IMR-90 (cell line): ENCODE results near the gene KLHL13. TPM values are rescaled to one million over a fixed set of nuclear protein-coding genes. Genes with fewer than 3 reads are reported as not detected.
A peak's percentile ranks its signal among the peaks of the same experiment; 100 is the strongest.

Source experiments
- ATAC-seq: fragments of 200-7000 bp; cut with Tn5 transposase; 2 replicates; pipeline ENCODE4 v1.9.1; 2020; ENCODE audit warnings: low read depth, mild to moderate bottlenecking, moderate library complexity
- BruUV-seq: library from RNA; stranded (reverse); fragments of 400-500 nt; replicated peaks from 2 replicates; lab custom pipeline; 2021; lab: Mats Ljungman, UMichigan
- CTCF ChIA-PET: fragments of 300-600 bp; formaldehyde crosslinking; extraction: SDS; loops from one replicate; lab custom pipeline; 2021; ENCODE audit warnings: antibody characterized with exemption; lab: Yijun Ruan, JAX
- POLR2A ChIA-PET: fragments of 300-600 bp; sonication (Branson Sonifier 250); formaldehyde crosslinking; loops from one replicate; lab custom pipeline; 2022; ENCODE audit warnings: antibody characterized with exemption; ENCODE audit not compliant: unreplicated experiment; lab: Charles Lee
- DNase-seq: peaks from one replicate; pipeline ENCODE4 v3.0.0; 2013
- H2AFZ ChIP-seq: replicated peaks from 2 replicates; pipeline ENCODE3; 2013; ENCODE audit warnings: low read length, mild to moderate bottlenecking; ENCODE audit not compliant: poor library complexity
- H2AK5ac ChIP-seq: 2 replicates; pipeline ENCODE4 v1.6.1; 2013; ENCODE audit warnings: low read depth, low read length, inconsistent platforms
- H2AK9ac ChIP-seq: replicated peaks from 2 replicates; pipeline ENCODE3; 2013; ENCODE audit warnings: mild to moderate bottlenecking, low read depth, low read length, moderate library complexity; ENCODE audit not compliant: poor library complexity
- H2BK120ac ChIP-seq: 2 replicates; pipeline ENCODE4 v1.6.1; 2013; ENCODE audit warnings: low read depth, low read length, inconsistent platforms
- H2BK15ac ChIP-seq: 3 replicates; pipeline ENCODE4 v1.6.1; 2013; ENCODE audit warnings: low read depth, low read length, inconsistent platforms
- H2BK20ac ChIP-seq: 2 replicates; pipeline ENCODE4 v1.6.1; 2013; ENCODE audit warnings: low read depth, mild to moderate bottlenecking, inconsistent platforms, low read length, moderate library complexity
- H2BK5ac ChIP-seq: 2 replicates; pipeline ENCODE4 v1.6.1; 2013; ENCODE audit warnings: mild to moderate bottlenecking, low read depth, low read length, inconsistent platforms; ENCODE audit not compliant: poor library complexity, severe bottlenecking
- H3K14ac ChIP-seq: replicated peaks from 2 replicates; pipeline ENCODE4 v1.6.1; 2013; ENCODE audit warnings: low read depth, low read length, inconsistent platforms
- H3K18ac ChIP-seq: 2 replicates; pipeline ENCODE4 v1.6.1; 2013; ENCODE audit warnings: low read depth, low read length, control low read depth
- H3K23ac ChIP-seq: 2 replicates; pipeline ENCODE4 v1.6.1; 2013; ENCODE audit warnings: low read depth, low read length, inconsistent platforms
- H3K27ac ChIP-seq: 2 replicates; pipeline ENCODE4 v1.5.1; 2013; ENCODE audit warnings: mild to moderate bottlenecking, control low read depth, low read length; ENCODE audit not compliant: insufficient read depth
- H3K27me3 ChIP-seq: 2 replicates; pipeline ENCODE4 v1.6.1; 2013; ENCODE audit warnings: low read length; ENCODE audit not compliant: control insufficient read depth, insufficient read depth
- H3K36me3 ChIP-seq: 2 replicates; pipeline ENCODE4 v1.6.1; 2013; ENCODE audit warnings: low read length, mixed read lengths; ENCODE audit not compliant: control insufficient read depth, insufficient read depth
- H3K4ac ChIP-seq: 2 replicates; pipeline ENCODE4 v1.6.1; 2013; ENCODE audit warnings: low read depth, low read length, inconsistent platforms
- H3K4me1 ChIP-seq: 2 replicates; pipeline ENCODE4 v1.6.1; 2013; ENCODE audit warnings: low read length, mixed read lengths; ENCODE audit not compliant: control insufficient read depth, insufficient read depth
- H3K4me2 ChIP-seq: 2 replicates; pipeline ENCODE4 v1.6.1; 2013; ENCODE audit warnings: low read depth, mild to moderate bottlenecking, control low read depth, low read length, moderate library complexity
- H3K4me3 ChIP-seq: 2 replicates; pipeline ENCODE4 v1.5.1; 2013; ENCODE audit warnings: low read depth, mild to moderate bottlenecking, control low read depth, low read length, moderate library complexity; ENCODE audit not compliant: insufficient read depth
- H3K56ac ChIP-seq: 2 replicates; pipeline ENCODE4 v1.6.1; 2013; ENCODE audit warnings: low read length, inconsistent platforms; ENCODE audit not compliant: insufficient read depth; ENCODE audit errors: extremely low read depth
- H3K79me1 ChIP-seq, 2 experiments: 2 replicates each; pipeline ENCODE4 v1.6.1; 2013; ENCODE audit warnings: low read length in 2 of 2, inconsistent platforms in 1 of 2, low read depth in 1 of 2
- H3K9ac ChIP-seq: 2 replicates; pipeline ENCODE4 v1.6.1; 2013; ENCODE audit warnings: low read depth, low read length, control low read depth
- H3K9me1 ChIP-seq: 2 replicates; pipeline ENCODE4 v1.6.1; 2013; ENCODE audit warnings: low read length, inconsistent platforms; ENCODE audit not compliant: insufficient read depth
- H3K9me3 ChIP-seq: 2 replicates; pipeline ENCODE4 v1.6.1; 2013; ENCODE audit warnings: low read length; ENCODE audit not compliant: control insufficient read depth, insufficient read depth
- H4K20me1 ChIP-seq: 2 replicates; pipeline ENCODE4 v1.6.1; 2013; ENCODE audit warnings: low read length, inconsistent platforms; ENCODE audit not compliant: insufficient read depth
- H4K5ac ChIP-seq: 2 replicates; pipeline ENCODE4 v1.6.1; 2013; ENCODE audit warnings: mild to moderate bottlenecking, low read depth, low read length, control low read depth
- H4K8ac ChIP-seq, 2 experiments: 2 replicates each; pipeline ENCODE4 v1.6.1; 2013; ENCODE audit warnings: low read depth in 2 of 2, low read length in 2 of 2, control low read depth in 1 of 2, inconsistent platforms in 1 of 2
- H4K91ac ChIP-seq: 2 replicates; pipeline ENCODE4 v1.6.1; 2013; ENCODE audit warnings: low read depth, low read length, inconsistent platforms; ENCODE audit not compliant: insufficient read depth
- FOS ChIP-seq: fragments of 150-350 bp; IDR thresholded peaks from 2 replicates; pipeline ENCODE4 v1.6.1; 2016; ENCODE audit warnings: low read depth, low read length
- MAZ ChIP-seq: IDR thresholded peaks from 2 replicates; pipeline ENCODE4 v1.6.1; 2012; ENCODE audit warnings: low read depth, mild to moderate bottlenecking, low read length, improper control_type of control experiment, moderate library complexity, borderline replicate concordance
- POLR2A ChIP-seq: IDR thresholded peaks from 2 replicates; pipeline ENCODE4 v1.6.1; 2012; ENCODE audit warnings: mild to moderate bottlenecking, low read depth, low read length
- RFX5 ChIP-seq: IDR thresholded peaks from 2 replicates; pipeline ENCODE4 v1.8.0; 2012; ENCODE audit warnings: low read depth, mild to moderate bottlenecking, low read length, moderate library complexity
- SMC3 ChIP-seq: fragments of 150-350 bp; IDR thresholded peaks from 2 replicates; pipeline ENCODE4 v1.6.1; 2016; ENCODE audit warnings: low read depth, mild to moderate bottlenecking, antibody characterized with exemption, low read length, moderate library complexity
- WGBS, 2 experiments: methylation state at CpG; one replicate each; pipeline versions ENCODE4 v1.1.5 to v1.1.7; 2013; ENCODE audit warnings: missing lambda C conversion rate in 2 of 2; ENCODE audit not compliant: insufficient read length in 1 of 2; ENCODE audit errors: extremely low coverage in 2 of 2; 5-methylcytosine and 5-hydroxymethylcytosine counted together
- dilution Hi-C: fragments of 300-500 bp; cut with HindIII; formaldehyde crosslinking; loops from one replicate; pipeline ENCODE4 v1.14.3; 2018; ENCODE audit warnings: low sequenced_read_pairs; ENCODE audit not compliant: unreplicated experiment
- in situ Hi-C: fragments of 300-500 bp; cut with MboI; formaldehyde crosslinking; loops from 3 replicates; pipeline ENCODE4 v1.14.3; 2019; ENCODE audit warnings: low sequenced_read_pairs, inconsistent platforms, mixed read lengths
- intact Hi-C: fragments of 100-400 bp; cut with micrococcal nuclease; formaldehyde crosslinking; loops from 2 replicates; pipeline ENCODE4 v1.10.0; 2022
- polyA plus RNA-seq, 3 experiments: library from polyadenylated mRNA; depleted of rRNA; stranded (reverse); fragments of >200 nt; gene quantifications; 2 replicates each; pipeline ENCODE4 v1.2.3, GENCODE V29; 2012; ENCODE audit warnings: low replicate concordance in 1 of 3
- total RNA-seq: library from RNA; depleted of rRNA; stranded (reverse); fragments of >200 nt; gene quantifications from 2 replicates; pipeline ENCODE4 v1.2.3, GENCODE V29; 2012

The KLHL13 gene
- total and polyA plus RNA-seq, 2 of the 4 experiments (the other 2 are of a cell fraction): 4.0 to 12.5 TPM

DNA sequence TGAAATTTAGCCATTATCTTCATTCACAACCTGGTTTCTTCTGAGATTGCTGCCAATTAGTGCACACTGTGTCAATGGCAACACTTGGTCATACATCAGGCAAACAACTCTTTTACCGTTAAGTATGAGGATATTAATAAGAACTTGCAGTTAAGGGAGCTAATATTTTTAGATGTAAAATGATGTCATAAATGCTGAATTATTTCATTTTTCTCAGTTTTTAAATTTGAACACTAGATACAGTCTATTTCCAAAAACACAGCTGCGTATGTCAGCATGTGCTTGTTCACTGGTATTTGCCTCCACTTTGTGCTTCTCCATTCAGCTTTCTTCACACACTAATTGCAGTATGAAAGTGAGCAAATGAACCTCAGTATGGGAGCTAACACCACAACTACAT is 1.6 kb downstream of the KLHL13 start:
- peak overlapping the region; percentile 53; the same call in 1 of the 2 replicates for H3K4me2 ChIP-seq
- H4K20me1 ChIP-seq: no peaks in the 10 kb centered on the region
- peak overlapping the region; percentile 12; the same call in 1 of the 2 replicates for H3K4me3 ChIP-seq
- H4K8ac ChIP-seq: no peak overlapping the region
- H2BK15ac ChIP-seq: no peak overlapping the region
- CTCF ChIA-PET: no interaction called here
- H2BK5ac ChIP-seq: no peak overlapping the region
- no peak overlapping the region for H2AK5ac ChIP-seq
- H3K23ac ChIP-seq: no peak overlapping the region
- in situ Hi-C loops (no loop called here), intact Hi-C loops (loop anchor here (5.0 to 10.0 kb wide), 2 partner anchors 110 to 118 kb away; no protein-coding TSS in a partner anchor), dilution Hi-C loops (no loop called here)
- H3K79me1 ChIP-seq: 0 out of 4 replicates have a peak, but pooled peaks cover 0 to 2% of the 10 kb centered on the region in 2 experiments
- no peak for ATAC-seq
- no peak for DNase-seq
- no peak overlapping the region for H3K14ac ChIP-seq
- H2AK9ac ChIP-seq: no peak overlapping the region
- no peak overlapping the region; the same call in 1 of the 2 replicates for H3K9ac ChIP-seq
- no peaks in the 10 kb centered on the region for H3K36me3 ChIP-seq
- no peak for TF ChIP-seq SMC3
- TF ChIP-seq POLR2A: no peak
- TF ChIP-seq FOS: no peak
- no peak for TF ChIP-seq RFX5
- no peak for TF ChIP-seq MAZ
- TSS peak; percentile 43 for BruUV-seq
- no peaks in the 10 kb centered on the region for H3K27me3 ChIP-seq
- WGBS, 2 experiments: no CpG with 5 or more reads among the region's 2 CpGs
- no peak overlapping the region for H4K91ac ChIP-seq
- no peak overlapping the region for H3K56ac ChIP-seq
- H3K18ac ChIP-seq: no peak overlapping the region
- no peak overlapping the region for H4K5ac ChIP-seq
- no peaks in the 10 kb centered on the region for H3K9me3 ChIP-seq
- 0 out of 2 replicates have a peak, but pooled peaks cover 2% of the 10 kb centered on the region for H3K4me1 ChIP-seq
- no peak overlapping the region for H3K27ac ChIP-seq
- H2BK120ac ChIP-seq: no peak overlapping the region
- H2BK20ac ChIP-seq: no peak overlapping the region
- POLR2A ChIA-PET: no interaction called here
- H3K4ac ChIP-seq: no peak overlapping the region
- no peak overlapping the region for H2AFZ ChIP-seq
- H3K9me1 ChIP-seq: no peaks in the 10 kb centered on the region
